ENCODE data around the gene CEMIP. TPM values are rescaled to one million over a fixed set of nuclear protein-coding genes. Genes with fewer than 3 reads are reported as not detected.

CEMIP gene
- total and polyA plus RNA-seq, 10 of the 15 experiments (the other 5 are each of a cell fraction or from before 2014, with no cell fraction given), result 0.01 to 0.44 (median 0.16) TPM; not detected in 6

DNA sequence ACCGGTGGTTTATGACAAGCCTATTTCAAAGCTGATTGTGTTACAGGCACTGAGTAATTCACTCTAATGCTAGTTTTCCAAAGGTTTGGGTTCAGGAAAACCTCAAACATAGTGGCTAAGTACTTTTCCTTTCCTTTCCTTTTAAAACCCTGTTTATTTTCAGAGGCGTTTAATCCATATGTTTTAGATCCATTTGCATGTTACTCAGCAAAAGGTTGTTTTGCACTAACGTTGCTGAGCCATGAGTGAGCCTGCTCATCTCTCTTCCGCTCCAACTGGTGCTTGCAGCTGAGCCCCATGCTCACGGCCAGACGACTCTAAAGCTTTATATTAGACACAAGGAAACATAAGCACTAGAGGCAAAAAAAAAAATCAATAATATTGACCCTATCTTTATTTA, 9.4 kb downstream of the CEMIP start:
- no peak overlapping the region for H3K27ac ChIP-seq (ENCODE audit: control insufficient read depth, insufficient read depth)
- no peak overlapping the region for H3K9ac ChIP-seq (ENCODE audit: control insufficient read depth, insufficient read depth, low read length)
- no peaks in the 10 kb centered on the region for H3K79me2 ChIP-seq (ENCODE audit: control insufficient read depth, insufficient read depth, low read length)
- H4K20me1 ChIP-seq (ENCODE audit: control insufficient read depth, insufficient read depth), result no peaks in the 10 kb centered on the region
- no peak overlapping the region for H3K4me2 ChIP-seq (ENCODE audit: control insufficient read depth, insufficient read depth)
- H3K27me3 ChIP-seq (replicated peaks in 1 of 2; ENCODE audit: control insufficient read depth in 2 of 2, insufficient read depth in 2 of 2, low read length in 1 of 2), result peaks cover 0 to 4% of the 10 kb centered on the region in 2 experiments; a peak in 3 of 4 replicates
- 33% methylated on average over 6 of the region's 6 CpGs for WGBS (ENCODE audit: insufficient coverage, insufficient replicate concordance, low lambda C conversion rate, missing lambda C conversion rate)
- no peaks in the 10 kb centered on the region for H3K4me1 ChIP-seq (ENCODE audit: control insufficient read depth, insufficient read depth, low read length)
- TF ChIP-seq NR2C1 (IDR thresholded peaks at IDR 0.05) (no peak), KAT2A (conservative IDR thresholded peaks at IDR 0.05; ENCODE audit: control insufficient read depth, low read depth, low read length) (no peak), EGR1 (IDR thresholded peaks at IDR 0.05; ENCODE audit: borderline replicate concordance in 1 of 2, low read depth in 2 of 2, low read length in 2 of 2) (no peak), CREB1 (IDR thresholded peaks at IDR 0.05; ENCODE audit: low read depth) (no peak), ATF2 (IDR thresholded peaks at IDR 0.05; ENCODE audit: low read length) (no peak), ZNF622 (IDR thresholded peaks at IDR 0.05) (no peak), KLF5 (IDR thresholded peaks at IDR 0.05; ENCODE audit: partially characterized antibody) (no peak), YY1 (IDR thresholded peaks at IDR 0.05; ENCODE audit: low read depth, low read length) (no peak), SIN3A (IDR thresholded peaks at IDR 0.05; ENCODE audit: low read depth, low read length) (no peak)
- TF ChIP-seq, protein P1, sequence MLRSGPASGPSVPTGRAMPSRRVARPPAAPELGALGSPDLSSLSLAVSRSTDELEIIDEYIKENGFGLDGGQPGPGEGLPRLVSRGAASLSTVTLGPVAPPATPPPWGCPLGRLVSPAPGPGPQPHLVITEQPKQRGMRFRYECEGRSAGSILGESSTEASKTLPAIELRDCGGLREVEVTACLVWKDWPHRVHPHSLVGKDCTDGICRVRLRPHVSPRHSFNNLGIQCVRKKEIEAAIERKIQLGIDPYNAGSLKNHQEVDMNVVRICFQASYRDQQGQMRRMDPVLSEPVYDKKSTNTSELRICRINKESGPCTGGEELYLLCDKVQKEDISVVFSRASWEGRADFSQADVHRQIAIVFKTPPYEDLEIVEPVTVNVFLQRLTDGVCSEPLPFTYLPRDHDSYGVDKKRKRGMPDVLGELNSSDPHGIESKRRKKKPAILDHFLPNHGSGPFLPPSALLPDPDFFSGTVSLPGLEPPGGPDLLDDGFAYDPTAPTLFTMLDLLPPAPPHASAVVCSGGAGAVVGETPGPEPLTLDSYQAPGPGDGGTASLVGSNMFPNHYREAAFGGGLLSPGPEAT (IDR thresholded peaks at IDR 0.05; ENCODE audit: low read depth), result no peak
- BruUV-seq (replicated peaks), result no TSS peak
- ChIA-PET RAD21 (ENCODE audit: unreplicated experiment) (no interaction called here), POLR2A (no interaction called here), CTCF (interaction anchor here (0.9 to 3.3 kb wide), 2 partner anchors 12 to 368 kb away, joined by 3 to 13 read pairs; no protein-coding TSS in a partner anchor), SMC1A (ENCODE audit: uncharacterized antibody, unreplicated experiment) (no interaction called here)
- H3K4me3 ChIP-seq, result no peak overlapping the region
- DNase-seq (ENCODE audit: low read depth, low spot score) (no peak), FAIRE-seq (no peak), ATAC-seq (no peak)
- in situ Hi-C loops (cut with MboI) (no loop called here), intact Hi-C loops (cut with micrococcal nuclease; ENCODE audit: unreplicated experiment) (no loop called here)
- H3K36me3 ChIP-seq (ENCODE audit: control insufficient read depth in 2 of 2, insufficient read depth in 2 of 2, low read length in 1 of 2), result no peaks in the 10 kb centered on the region
- H3K9me3 ChIP-seq (replicated peaks; ENCODE audit: control insufficient read depth, insufficient read depth, low read length), result no peaks in the 10 kb centered on the region
- no peak overlapping the region for H2AFZ ChIP-seq (ENCODE audit: control insufficient read depth, low read depth, low read length)

All from GM12878 (cell line).